Lower leg skin (tissue), 3 donors: ENCODE results near the gene CCSER1.

Experiments
- POLR2A ChIP-seq, 2 donors: fragments of 450-650 bp; IDR thresholded peaks; one replicate each; pipeline ENCODE4 v1.6.1; 2016 to 2017; ENCODE audit warnings: antibody characterized with exemption in 2 of 2, mild to moderate bottlenecking in 1 of 2, moderate library complexity in 1 of 2
- TF ChIP-seq, protein P1 (sequence below), 3 donors: fragments of 450-650 bp; IDR thresholded peaks; one replicate each; pipeline ENCODE4 v1.5.1; 2016; ENCODE audit warnings: antibody characterized with exemption in 3 of 3, mild to moderate bottlenecking in 3 of 3, moderate library complexity in 2 of 3

DNA sequence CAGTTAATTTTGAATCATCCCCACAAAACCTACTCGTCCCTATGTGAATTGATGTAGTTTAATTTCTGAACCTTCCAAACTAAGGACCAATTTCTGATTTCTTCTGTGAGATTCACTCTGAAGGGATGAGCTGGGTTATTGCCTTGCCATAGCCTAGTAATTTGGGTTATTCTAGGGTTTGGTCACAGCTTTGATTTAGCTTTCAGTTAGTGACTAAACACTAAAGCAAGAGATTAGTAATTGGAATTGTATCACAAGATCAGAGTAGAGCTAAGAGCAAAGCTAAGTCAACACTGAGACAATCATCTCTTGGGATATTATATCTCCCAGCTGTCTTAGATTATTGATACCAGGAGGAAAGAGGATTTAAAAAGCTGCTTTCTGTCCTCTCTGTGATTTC, 588.0 kb downstream of the CCSER1 start:
- no peak for TF ChIP-seq POLR2A (IDR thresholded peaks at IDR 0.05)
- TF ChIP-seq, protein P1, sequence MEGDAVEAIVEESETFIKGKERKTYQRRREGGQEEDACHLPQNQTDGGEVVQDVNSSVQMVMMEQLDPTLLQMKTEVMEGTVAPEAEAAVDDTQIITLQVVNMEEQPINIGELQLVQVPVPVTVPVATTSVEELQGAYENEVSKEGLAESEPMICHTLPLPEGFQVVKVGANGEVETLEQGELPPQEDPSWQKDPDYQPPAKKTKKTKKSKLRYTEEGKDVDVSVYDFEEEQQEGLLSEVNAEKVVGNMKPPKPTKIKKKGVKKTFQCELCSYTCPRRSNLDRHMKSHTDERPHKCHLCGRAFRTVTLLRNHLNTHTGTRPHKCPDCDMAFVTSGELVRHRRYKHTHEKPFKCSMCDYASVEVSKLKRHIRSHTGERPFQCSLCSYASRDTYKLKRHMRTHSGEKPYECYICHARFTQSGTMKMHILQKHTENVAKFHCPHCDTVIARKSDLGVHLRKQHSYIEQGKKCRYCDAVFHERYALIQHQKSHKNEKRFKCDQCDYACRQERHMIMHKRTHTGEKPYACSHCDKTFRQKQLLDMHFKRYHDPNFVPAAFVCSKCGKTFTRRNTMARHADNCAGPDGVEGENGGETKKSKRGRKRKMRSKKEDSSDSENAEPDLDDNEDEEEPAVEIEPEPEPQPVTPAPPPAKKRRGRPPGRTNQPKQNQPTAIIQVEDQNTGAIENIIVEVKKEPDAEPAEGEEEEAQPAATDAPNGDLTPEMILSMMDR (IDR thresholded peaks at IDR 0.05), result no peak
